ENCODE measurements around the gene PRKN. TPM values are rescaled to one million over a fixed set of nuclear protein-coding genes. Genes with fewer than 3 reads are reported as not detected.

The PRKN gene
- total and polyA plus RNA-seq, 2 donors (not counting 1 experiment from before 2014, with no cell fraction given), result 0.43 to 4.6 TPM

DNA sequence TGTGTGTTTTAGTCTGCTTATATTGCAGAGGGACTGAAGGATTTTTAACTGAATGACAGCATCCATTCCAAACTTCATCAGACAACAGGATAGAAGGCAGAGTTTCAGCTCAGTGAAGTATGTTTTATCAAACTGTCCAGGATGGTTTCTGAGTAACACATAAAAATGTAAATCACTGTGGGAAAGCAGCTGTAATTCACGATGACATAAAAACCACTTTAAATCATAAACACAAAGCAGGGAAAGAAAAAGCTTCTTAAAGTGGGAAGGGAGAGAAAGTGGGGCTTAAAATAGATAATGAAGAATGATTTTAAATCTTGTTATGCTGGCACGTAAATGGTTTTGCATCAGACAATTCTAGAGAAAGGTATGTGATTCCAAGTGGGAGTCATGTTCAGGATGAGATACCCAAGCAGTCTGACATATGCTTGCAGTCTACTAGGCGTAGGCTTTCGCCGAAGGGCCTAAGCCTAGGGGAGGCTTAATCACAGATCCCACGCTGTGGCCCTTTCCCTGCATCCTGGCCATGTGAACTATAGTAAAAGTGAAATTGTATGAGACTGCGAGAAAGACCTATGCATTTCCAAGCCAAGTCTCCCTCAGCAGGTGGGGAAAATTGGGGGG, 610.6 kb downstream of the PRKN start:
- Histone ChIP-seq H3K27ac (ENCODE audit: insufficient read depth, low read length) (no peak overlapping the region), H3K36me3 (ENCODE audit: control insufficient read depth, insufficient read depth, low read length) (no peaks in the 10 kb centered on the region), H3K4me2 (ENCODE audit: extremely low read depth, insufficient read depth, low read length) (no peak overlapping the region), H3K79me2 (ENCODE audit: control insufficient read depth, insufficient read depth, low read length) (no peaks in the 10 kb centered on the region), H2AFZ (ENCODE audit: low read length) (no peak overlapping the region), H3K27me3 (ENCODE audit: control insufficient read depth, insufficient read depth, low read length) (no peaks in the 10 kb centered on the region), H3K9me3 (ENCODE audit: control insufficient read depth, insufficient read depth, low read depth, low read length) (no peaks in the 10 kb centered on the region), H3K9ac (ENCODE audit: insufficient read depth, low read length) (no peak overlapping the region), H3K4me3 (replicated peaks in 1 of 4; ENCODE audit: control extremely low read depth in 1 of 4, insufficient read depth in 1 of 4, low read depth in 3 of 4, low read length in 4 of 4) (no peak overlapping the region), H4K20me1 (ENCODE audit: control insufficient read depth, extremely low read depth, insufficient read depth, low read length) (no peaks in the 10 kb centered on the region), H3K4me1 (ENCODE audit: control insufficient read depth, extremely low read depth, insufficient read depth, low read length) (no peaks in the 10 kb centered on the region)
- DNase-seq (ENCODE audit: low read depth in 2 of 2), result peak in 1 of 2 donors; percentile 25
- TF ChIP-seq, protein P1, sequence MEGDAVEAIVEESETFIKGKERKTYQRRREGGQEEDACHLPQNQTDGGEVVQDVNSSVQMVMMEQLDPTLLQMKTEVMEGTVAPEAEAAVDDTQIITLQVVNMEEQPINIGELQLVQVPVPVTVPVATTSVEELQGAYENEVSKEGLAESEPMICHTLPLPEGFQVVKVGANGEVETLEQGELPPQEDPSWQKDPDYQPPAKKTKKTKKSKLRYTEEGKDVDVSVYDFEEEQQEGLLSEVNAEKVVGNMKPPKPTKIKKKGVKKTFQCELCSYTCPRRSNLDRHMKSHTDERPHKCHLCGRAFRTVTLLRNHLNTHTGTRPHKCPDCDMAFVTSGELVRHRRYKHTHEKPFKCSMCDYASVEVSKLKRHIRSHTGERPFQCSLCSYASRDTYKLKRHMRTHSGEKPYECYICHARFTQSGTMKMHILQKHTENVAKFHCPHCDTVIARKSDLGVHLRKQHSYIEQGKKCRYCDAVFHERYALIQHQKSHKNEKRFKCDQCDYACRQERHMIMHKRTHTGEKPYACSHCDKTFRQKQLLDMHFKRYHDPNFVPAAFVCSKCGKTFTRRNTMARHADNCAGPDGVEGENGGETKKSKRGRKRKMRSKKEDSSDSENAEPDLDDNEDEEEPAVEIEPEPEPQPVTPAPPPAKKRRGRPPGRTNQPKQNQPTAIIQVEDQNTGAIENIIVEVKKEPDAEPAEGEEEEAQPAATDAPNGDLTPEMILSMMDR (conservative IDR thresholded peaks at IDR 0.05 in 1 of 2, IDR thresholded peaks at IDR 0.05 in 1 of 2; ENCODE audit: low read depth in 1 of 2, low read length in 2 of 2), result no peak
- no peak for TF ChIP-seq EZH2 (IDR thresholded peaks at IDR 0.05; ENCODE audit: low read length, missing control alignments)

DNA sequence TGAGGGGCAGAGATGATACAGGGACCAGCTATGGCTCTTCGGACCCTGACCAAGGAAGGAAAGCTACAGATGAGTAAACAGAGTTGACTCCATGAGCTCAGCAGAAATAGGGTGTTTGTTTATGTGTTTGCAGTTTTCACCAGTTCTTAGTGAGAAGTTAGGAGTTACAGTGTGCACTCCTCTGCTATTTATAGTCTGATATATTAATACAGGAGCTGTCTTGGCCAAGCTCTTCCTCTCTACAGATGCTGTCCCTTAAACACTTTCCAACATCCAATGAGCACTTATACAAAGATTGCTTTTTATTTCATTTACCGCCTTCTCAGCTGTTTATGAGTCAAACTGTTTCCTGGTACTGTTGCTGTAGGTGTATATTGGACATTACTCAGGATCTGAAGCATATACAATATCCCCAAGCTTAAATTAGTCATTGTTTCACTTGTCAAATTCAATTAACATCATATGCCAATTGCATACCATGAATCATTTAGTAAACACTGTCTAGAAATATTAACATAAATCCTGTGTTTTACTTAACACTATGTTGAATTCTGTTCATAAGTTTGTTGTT, 618.0 kb downstream of the PRKN start:
- no peaks in the 10 kb centered on the region for H3K79me2 ChIP-seq (ENCODE audit: control insufficient read depth, insufficient read depth, low read length)
- no peak overlapping the region for H3K4me2 ChIP-seq (ENCODE audit: extremely low read depth, insufficient read depth, low read length)
- no peaks in the 10 kb centered on the region for H4K20me1 ChIP-seq (ENCODE audit: control insufficient read depth, extremely low read depth, insufficient read depth, low read length)
- TF ChIP-seq EZH2 (IDR thresholded peaks at IDR 0.05; ENCODE audit: low read length, missing control alignments), result no peak
- TF ChIP-seq, protein P1 (conservative IDR thresholded peaks at IDR 0.05 in 1 of 2, IDR thresholded peaks at IDR 0.05 in 1 of 2; ENCODE audit: low read depth in 1 of 2, low read length in 2 of 2), result no peak
- no peak overlapping the region for H3K4me3 ChIP-seq (replicated peaks in 1 of 4; ENCODE audit: control extremely low read depth in 1 of 4, insufficient read depth in 1 of 4, low read depth in 3 of 4, low read length in 4 of 4)
- H3K27me3 ChIP-seq (ENCODE audit: control insufficient read depth, insufficient read depth, low read length), result no peaks in the 10 kb centered on the region
- no peaks in the 10 kb centered on the region for H3K4me1 ChIP-seq (ENCODE audit: control insufficient read depth, extremely low read depth, insufficient read depth, low read length)
- no peak overlapping the region for H3K27ac ChIP-seq (ENCODE audit: insufficient read depth, low read length)
- no peak overlapping the region for H2AFZ ChIP-seq (ENCODE audit: low read length)
- DNase-seq (ENCODE audit: low read depth in 2 of 2), result peak in 1 of 2 donors; percentile 77
- H3K9ac ChIP-seq (ENCODE audit: insufficient read depth, low read length), result no peak overlapping the region
- H3K36me3 ChIP-seq (ENCODE audit: control insufficient read depth, insufficient read depth, low read length), result no peaks in the 10 kb centered on the region
- no peaks in the 10 kb centered on the region for H3K9me3 ChIP-seq (ENCODE audit: control insufficient read depth, insufficient read depth, low read depth, low read length)

DNA sequence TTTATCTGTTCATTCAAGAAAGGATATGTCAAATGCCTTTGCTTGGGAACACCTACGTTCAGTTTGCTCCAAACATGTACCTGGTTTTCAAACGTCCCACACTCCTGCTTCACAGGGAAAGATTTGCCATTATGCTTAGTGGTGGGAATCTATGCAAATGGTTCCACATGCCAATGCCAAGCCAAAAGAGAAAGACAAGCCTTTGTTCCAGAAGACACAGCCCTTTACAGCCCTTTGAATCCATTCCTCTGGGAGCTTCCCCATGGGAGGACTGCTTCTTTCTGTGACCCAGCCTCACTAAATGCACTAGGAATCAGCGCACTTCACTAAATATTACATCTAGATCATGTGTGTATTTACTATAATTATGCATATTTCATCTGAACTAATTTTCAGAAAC, 619.5 kb downstream of the PRKN start:
- Histone ChIP-seq H3K36me3 (ENCODE audit: control insufficient read depth, insufficient read depth, low read length) (no peaks in the 10 kb centered on the region), H4K20me1 (ENCODE audit: control insufficient read depth, extremely low read depth, insufficient read depth, low read length) (no peaks in the 10 kb centered on the region), H3K4me3 (replicated peaks in 1 of 4; ENCODE audit: control extremely low read depth in 1 of 4, insufficient read depth in 1 of 4, low read depth in 3 of 4, low read length in 4 of 4) (no peak overlapping the region), H3K4me2 (ENCODE audit: extremely low read depth, insufficient read depth, low read length) (no peak overlapping the region), H3K9ac (ENCODE audit: insufficient read depth, low read length) (no peak overlapping the region), H3K79me2 (ENCODE audit: control insufficient read depth, insufficient read depth, low read length) (no peaks in the 10 kb centered on the region), H3K27ac (ENCODE audit: insufficient read depth, low read length) (no peak overlapping the region), H3K27me3 (ENCODE audit: control insufficient read depth, insufficient read depth, low read length) (no peaks in the 10 kb centered on the region), H3K4me1 (ENCODE audit: control insufficient read depth, extremely low read depth, insufficient read depth, low read length) (no peaks in the 10 kb centered on the region), H3K9me3 (ENCODE audit: control insufficient read depth, insufficient read depth, low read depth, low read length) (no peaks in the 10 kb centered on the region), H2AFZ (ENCODE audit: low read length) (no peak overlapping the region)
- TF ChIP-seq EZH2 (IDR thresholded peaks at IDR 0.05; ENCODE audit: low read length, missing control alignments), result no peak
- TF ChIP-seq, protein P1 (conservative IDR thresholded peaks at IDR 0.05 in 1 of 2, IDR thresholded peaks at IDR 0.05 in 1 of 2; ENCODE audit: low read depth in 1 of 2, low read length in 2 of 2), result no peak
- no peak for DNase-seq (ENCODE audit: low read depth in 2 of 2)

Measured in fibroblast of lung (primary cell).